ENCODE measurements around the gene TNNI2.

DNA sequence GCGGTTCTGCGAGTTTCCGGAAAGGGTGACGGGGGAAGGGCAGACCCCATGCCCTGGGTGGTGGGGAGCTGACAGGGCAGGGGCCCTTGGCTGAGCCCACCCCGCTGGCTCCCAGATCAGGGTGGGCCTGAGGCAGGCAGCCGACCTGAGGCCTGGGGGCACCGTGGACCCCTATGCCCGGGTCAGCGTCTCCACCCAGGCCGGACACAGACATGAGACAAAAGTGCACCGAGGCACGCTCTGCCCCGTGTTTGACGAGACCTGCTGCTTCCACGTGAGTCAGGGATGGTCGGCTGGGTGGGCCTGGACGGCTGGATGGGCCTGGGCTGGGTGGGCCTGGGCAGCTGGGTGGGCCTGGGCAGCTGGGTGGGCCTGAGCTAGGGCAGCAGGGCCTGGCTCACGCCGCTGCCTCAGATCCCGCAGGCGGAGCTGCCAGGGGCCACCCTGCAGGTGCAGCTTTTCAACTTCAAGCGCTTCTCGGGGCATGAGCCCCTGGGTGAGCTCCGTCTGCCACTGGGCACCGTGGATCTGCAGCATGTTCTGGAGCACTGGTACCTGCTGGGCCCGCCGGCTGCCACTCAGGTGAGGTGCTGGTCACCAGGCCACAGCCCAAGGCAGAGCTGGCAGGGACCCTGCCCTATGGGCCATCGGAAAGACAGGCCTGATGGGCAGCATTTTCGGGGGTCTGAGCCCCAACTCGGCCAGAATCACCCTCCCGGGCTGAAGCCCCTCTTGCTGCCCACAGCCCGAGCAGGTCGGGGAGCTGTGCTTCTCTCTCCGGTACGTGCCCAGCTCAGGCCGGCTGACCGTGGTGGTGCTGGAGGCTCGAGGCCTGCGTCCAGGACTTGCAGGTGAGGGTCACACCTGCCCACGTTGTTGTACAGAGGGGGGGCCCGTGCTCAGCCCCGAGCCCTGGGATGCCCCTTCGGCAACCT, 2.5 kb upstream of the TNNI2 start:
- TF ChIP-seq ZNF830 (tag by site-specific recombination; IDR thresholded peaks at IDR 0.05; ENCODE audit: low read depth) = no peak
- no peak for TF ChIP-seq ZNF776 (tag by site-specific recombination; IDR thresholded peaks at IDR 0.05; ENCODE audit: borderline replicate concordance)
- no peak for TF ChIP-seq ZSCAN30 (tag by site-specific recombination; IDR thresholded peaks at IDR 0.05)
- TF ChIP-seq, protein P1, sequence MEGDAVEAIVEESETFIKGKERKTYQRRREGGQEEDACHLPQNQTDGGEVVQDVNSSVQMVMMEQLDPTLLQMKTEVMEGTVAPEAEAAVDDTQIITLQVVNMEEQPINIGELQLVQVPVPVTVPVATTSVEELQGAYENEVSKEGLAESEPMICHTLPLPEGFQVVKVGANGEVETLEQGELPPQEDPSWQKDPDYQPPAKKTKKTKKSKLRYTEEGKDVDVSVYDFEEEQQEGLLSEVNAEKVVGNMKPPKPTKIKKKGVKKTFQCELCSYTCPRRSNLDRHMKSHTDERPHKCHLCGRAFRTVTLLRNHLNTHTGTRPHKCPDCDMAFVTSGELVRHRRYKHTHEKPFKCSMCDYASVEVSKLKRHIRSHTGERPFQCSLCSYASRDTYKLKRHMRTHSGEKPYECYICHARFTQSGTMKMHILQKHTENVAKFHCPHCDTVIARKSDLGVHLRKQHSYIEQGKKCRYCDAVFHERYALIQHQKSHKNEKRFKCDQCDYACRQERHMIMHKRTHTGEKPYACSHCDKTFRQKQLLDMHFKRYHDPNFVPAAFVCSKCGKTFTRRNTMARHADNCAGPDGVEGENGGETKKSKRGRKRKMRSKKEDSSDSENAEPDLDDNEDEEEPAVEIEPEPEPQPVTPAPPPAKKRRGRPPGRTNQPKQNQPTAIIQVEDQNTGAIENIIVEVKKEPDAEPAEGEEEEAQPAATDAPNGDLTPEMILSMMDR (tag by site-specific recombination; IDR thresholded peaks at IDR 0.05) = no peak
- TF ChIP-seq, protein P2, sequence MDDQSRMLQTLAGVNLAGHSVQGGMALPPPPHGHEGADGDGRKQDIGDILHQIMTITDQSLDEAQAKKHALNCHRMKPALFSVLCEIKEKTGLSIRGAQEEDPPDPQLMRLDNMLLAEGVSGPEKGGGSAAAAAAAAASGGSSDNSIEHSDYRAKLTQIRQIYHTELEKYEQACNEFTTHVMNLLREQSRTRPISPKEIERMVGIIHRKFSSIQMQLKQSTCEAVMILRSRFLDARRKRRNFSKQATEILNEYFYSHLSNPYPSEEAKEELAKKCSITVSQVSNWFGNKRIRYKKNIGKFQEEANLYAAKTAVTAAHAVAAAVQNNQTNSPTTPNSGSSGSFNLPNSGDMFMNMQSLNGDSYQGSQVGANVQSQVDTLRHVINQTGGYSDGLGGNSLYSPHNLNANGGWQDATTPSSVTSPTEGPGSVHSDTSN (CRISPR knock-in tag; IDR thresholded peaks at IDR 0.05) = no peak
- TF ChIP-seq RBAK (tag by site-specific recombination; IDR thresholded peaks at IDR 0.05) = no peak
- TF ChIP-seq ZNF341 (tag by site-specific recombination; IDR thresholded peaks at IDR 0.05; ENCODE audit: low read depth) = no peak
- TF ChIP-seq ZNF654 (tag by site-specific recombination; IDR thresholded peaks at IDR 0.05; ENCODE audit: low read depth) = no peak

Data from HEK293 (cell line).